A673 (cell line): Measurements from ENCODE around the gene ZBTB21.

Source experiments
- EZH2 ChIP-seq: fragments of 200-600 bp; sonication (generic); IDR thresholded peaks from 2 replicates; pipeline ENCODE4 v1.6.1; 2017; ENCODE audit warnings: borderline replicate concordance, low read depth, mild to moderate bottlenecking, mixed read lengths, antibody characterized with exemption, low read length; ENCODE audit not compliant: poor library complexity, severe bottlenecking
- TF ChIP-seq, protein P1 (sequence below): fragments of 300-800, 200-600 bp; sonication (generic); conservative IDR thresholded peaks from 2 replicates; pipeline ENCODE4 v1.5.1; 2017; ENCODE audit warnings: low read depth, mild to moderate bottlenecking, antibody characterized with exemption, low read length, moderate library complexity, mixed read lengths

DNA sequence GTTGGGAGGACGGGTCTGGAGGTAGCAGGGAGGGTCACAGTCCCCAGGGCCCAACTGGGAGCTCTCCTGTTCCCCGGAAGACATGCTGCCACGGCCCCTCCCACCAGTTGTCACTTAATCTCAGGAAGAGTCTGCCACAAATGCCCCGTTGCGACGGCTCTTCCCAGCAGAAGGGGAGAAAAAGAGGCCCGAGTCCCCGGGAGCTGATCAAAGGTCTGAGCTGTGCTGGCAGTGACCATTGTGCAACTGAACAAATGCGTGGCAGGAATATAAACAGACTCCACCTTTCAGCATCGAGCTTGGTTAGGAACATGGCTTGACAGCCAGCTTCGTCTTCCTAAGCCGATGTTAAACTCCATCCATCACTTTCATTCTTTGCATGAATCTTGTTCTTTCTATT, 27.8 kb upstream of the ZBTB21 start:
- TF ChIP-seq, protein P1, sequence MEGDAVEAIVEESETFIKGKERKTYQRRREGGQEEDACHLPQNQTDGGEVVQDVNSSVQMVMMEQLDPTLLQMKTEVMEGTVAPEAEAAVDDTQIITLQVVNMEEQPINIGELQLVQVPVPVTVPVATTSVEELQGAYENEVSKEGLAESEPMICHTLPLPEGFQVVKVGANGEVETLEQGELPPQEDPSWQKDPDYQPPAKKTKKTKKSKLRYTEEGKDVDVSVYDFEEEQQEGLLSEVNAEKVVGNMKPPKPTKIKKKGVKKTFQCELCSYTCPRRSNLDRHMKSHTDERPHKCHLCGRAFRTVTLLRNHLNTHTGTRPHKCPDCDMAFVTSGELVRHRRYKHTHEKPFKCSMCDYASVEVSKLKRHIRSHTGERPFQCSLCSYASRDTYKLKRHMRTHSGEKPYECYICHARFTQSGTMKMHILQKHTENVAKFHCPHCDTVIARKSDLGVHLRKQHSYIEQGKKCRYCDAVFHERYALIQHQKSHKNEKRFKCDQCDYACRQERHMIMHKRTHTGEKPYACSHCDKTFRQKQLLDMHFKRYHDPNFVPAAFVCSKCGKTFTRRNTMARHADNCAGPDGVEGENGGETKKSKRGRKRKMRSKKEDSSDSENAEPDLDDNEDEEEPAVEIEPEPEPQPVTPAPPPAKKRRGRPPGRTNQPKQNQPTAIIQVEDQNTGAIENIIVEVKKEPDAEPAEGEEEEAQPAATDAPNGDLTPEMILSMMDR = no peak
- TF ChIP-seq EZH2 = no peak
